HCT116 (cell line): ENCODE data around the gene PDE4B. TPM values are rescaled to one million over a fixed set of nuclear protein-coding genes. Genes with fewer than 3 reads are reported as not detected.

Experiments
- ATAC-seq: fragments of 200-7000 bp; cut with Tn5 transposase; 2 replicates; pipeline ENCODE4 v1.9.1; 2020; ENCODE audit warnings: mild to moderate bottlenecking, moderate library complexity
- BruUV-seq: library from RNA; stranded (reverse); fragments of 400-500 nt; replicated peaks from 2 replicates; lab custom pipeline; 2021; lab: Mats Ljungman, UMichigan
- CTCF ChIA-PET: fragments of 300-600 bp; sonication (Branson Sonifier 250); formaldehyde crosslinking; loops from one replicate; lab custom pipeline; 2021; ENCODE audit warnings: antibody characterized with exemption; lab: Charles Lee
- POLR2A ChIA-PET: fragments of 300-600, 350-600 bp; sonication (Branson Sonifier 250); formaldehyde crosslinking; loops from one replicate; lab custom pipeline; 2021; ENCODE audit warnings: antibody characterized with exemption; lab: Charles Lee
- RAD21 ChIA-PET, 2 experiments: fragments of 300-600 bp; sonication (Branson Sonifier 250); formaldehyde crosslinking; loops; one replicate each; lab custom pipeline; 2023; ENCODE audit warnings: low total read pairs in 2 of 2; ENCODE audit not compliant: uncharacterized antibody in 2 of 2, unreplicated experiment in 2 of 2, low non-redundant PET in 1 of 2; lab: Charles Lee
- DNase-seq: peaks from one replicate; pipeline ENCODE4 v3.0.0-alpha.2; 2010; ENCODE audit warnings: low read depth, low spot score
- H2AFZ ChIP-seq: fragments of 200-600 bp; shearing (Covaris generic), sonication (generic); 2 replicates; pipeline ENCODE4 v1.6.1; 2017; ENCODE audit warnings: low read depth, mixed run types, mixed read lengths, antibody characterized with exemption, low read length; ENCODE audit not compliant: poor library complexity, severe bottlenecking
- H3K27ac ChIP-seq: 2 replicates; pipeline ENCODE4 v1.5.1; 2012; ENCODE audit warnings: low read depth, low read length
- H3K27me3 ChIP-seq: fragments of 200-600 bp; sonication (generic); 2 replicates; pipeline ENCODE4 v1.6.1; 2016; ENCODE audit warnings: mixed run types, low read length, mixed read lengths; ENCODE audit not compliant: insufficient read depth
- H3K36me3 ChIP-seq, 2 experiments: fragments of 200-500 bp in 1 of 2; fragments of 200-600 bp in 1 of 2; sonication (Bioruptor generic) in 1 of 2; sonication (generic) in 1 of 2; 2 replicates each; pipeline versions ENCODE4 v1.5.1 to v1.6.1; 2014 to 2016; ENCODE audit warnings: low read length in 2 of 2, inconsistent platforms in 1 of 2, mixed read lengths in 1 of 2, mixed run types in 1 of 2; ENCODE audit not compliant: insufficient read depth in 2 of 2, control insufficient read depth in 1 of 2
- H3K4me1 ChIP-seq, 2 experiments: fragments of 200-600 bp in 1 of 2; sonication (generic) in 1 of 2; 2 replicates each; pipeline versions ENCODE4 v1.5.1 to v1.6.1; 2012 to 2017; ENCODE audit warnings: low read length in 2 of 2, inconsistent platforms in 1 of 2, mild to moderate bottlenecking in 1 of 2, mixed read lengths in 1 of 2, mixed run types in 1 of 2, moderate library complexity in 1 of 2; ENCODE audit not compliant: insufficient read depth in 2 of 2, control insufficient read depth in 1 of 2
- H3K4me2 ChIP-seq: fragments of 200-600 bp; sonication (generic); 2 replicates; pipeline ENCODE4 v1.6.1; 2017; ENCODE audit warnings: mixed run types, low read length, mixed read lengths
- H3K4me3 ChIP-seq, 2 experiments: fragments of 200-600 bp in 1 of 2; sonication (generic) in 1 of 2; replicated peaks in 1 of 2; 2 replicates each; pipeline ENCODE4 v1.5.1; 2011 to 2016; ENCODE audit warnings: low read length in 2 of 2, control low read depth in 1 of 2, low read depth in 1 of 2, mild to moderate bottlenecking in 1 of 2, mixed read lengths in 1 of 2, mixed run types in 1 of 2
- H3K79me2 ChIP-seq: fragments of 200-600 bp; sonication (generic); 2 replicates; pipeline ENCODE4 v1.6.1; 2017; ENCODE audit warnings: mild to moderate bottlenecking, mixed run types, low read length, moderate library complexity, mixed read lengths; ENCODE audit not compliant: insufficient read depth
- H3K9ac ChIP-seq: fragments of 200-600 bp; sonication (generic); 2 replicates; pipeline ENCODE4 v1.6.1; 2016; ENCODE audit warnings: low read length, mixed read lengths
- H3K9me2 ChIP-seq: fragments of 200-600 bp; sonication (generic), shearing (Covaris generic); 2 replicates; pipeline ENCODE4 v1.6.1; 2017; ENCODE audit warnings: mixed run types, mild to moderate bottlenecking, moderate library complexity; ENCODE audit not compliant: insufficient read depth
- H3K9me3 ChIP-seq, 2 experiments: fragments of 200-500 bp in 1 of 2; fragments of 200-600 bp in 1 of 2; sonication (Bioruptor generic) in 1 of 2; sonication (generic) in 1 of 2; 2 replicates each; pipeline ENCODE4 v1.6.1; 2014 to 2017; ENCODE audit warnings: low read length in 2 of 2, mixed read lengths in 2 of 2, inconsistent platforms in 1 of 2, low read depth in 1 of 2, mild to moderate bottlenecking in 1 of 2, mixed run types in 1 of 2, moderate library complexity in 1 of 2; ENCODE audit not compliant: control insufficient read depth in 1 of 2, insufficient read depth in 1 of 2
- H4K20me1 ChIP-seq: fragments of 200-600 bp; sonication (generic), shearing (Covaris generic); 2 replicates; pipeline ENCODE4 v1.6.1; 2017; ENCODE audit warnings: mixed run types, mild to moderate bottlenecking, moderate library complexity; ENCODE audit not compliant: insufficient read depth
- ATF3 ChIP-seq: IDR thresholded peaks from 2 replicates; pipeline ENCODE4 v1.6.1; 2012
- CBX3 ChIP-seq: IDR thresholded peaks from 2 replicates; pipeline ENCODE4 v1.6.1; 2012; ENCODE audit warnings: low read depth
- CEBPB ChIP-seq: IDR thresholded peaks from 2 replicates; pipeline ENCODE4 v1.6.1; 2012; ENCODE audit warnings: low read depth
- EGR1 ChIP-seq: IDR thresholded peaks from 2 replicates; pipeline ENCODE4 v1.6.1; 2012; ENCODE audit warnings: low read depth
- EZH2 ChIP-seq: fragments of 200-600 bp; sonication (generic); IDR thresholded peaks from 2 replicates; pipeline ENCODE4 v1.6.1; 2017; ENCODE audit warnings: antibody characterized with exemption, mixed run types
- EZH2phosphoT487 ChIP-seq: fragments of 200-600 bp; IDR thresholded peaks from 2 replicates; pipeline ENCODE4 v1.6.1; 2018; ENCODE audit warnings: antibody characterized with exemption, borderline replicate concordance
- JUND ChIP-seq: IDR thresholded peaks from 2 replicates; pipeline ENCODE4 v1.6.1; 2012
- MAX ChIP-seq: IDR thresholded peaks from 2 replicates; pipeline ENCODE4 v1.6.1; 2012
- POLR2A ChIP-seq: IDR thresholded peaks from 2 replicates; pipeline ENCODE4 v1.7.0; 2011; ENCODE audit warnings: borderline replicate concordance; ENCODE audit not compliant: insufficient read depth, insufficient read length; ENCODE audit errors: extremely low read depth
- RAD21 ChIP-seq: IDR thresholded peaks from 2 replicates; pipeline ENCODE4 v1.6.1; 2012; ENCODE audit warnings: low read depth, mild to moderate bottlenecking
- REST ChIP-seq: IDR thresholded peaks from 2 replicates; pipeline ENCODE4 v1.6.1; 2012; ENCODE audit warnings: low read depth
- SP1 ChIP-seq: IDR thresholded peaks from 2 replicates; pipeline ENCODE4 v1.6.1; 2012; ENCODE audit warnings: low read depth
- SRF ChIP-seq: IDR thresholded peaks from 2 replicates; pipeline ENCODE4 v1.6.1; 2012; ENCODE audit warnings: low read depth
- TCF7L2 ChIP-seq: IDR thresholded peaks from 2 replicates; pipeline ENCODE4 v1.7.0; 2011; ENCODE audit warnings: borderline replicate concordance, inconsistent platforms; ENCODE audit not compliant: insufficient read depth, insufficient read length; ENCODE audit errors: extremely low read depth
- YY1 ChIP-seq: IDR thresholded peaks from 2 replicates; pipeline ENCODE4 v1.6.1; 2011; ENCODE audit warnings: low read length, low read depth, moderate library complexity, mild to moderate bottlenecking; ENCODE audit not compliant: insufficient replicate concordance; ENCODE audit errors: extremely low read depth
- ZFX ChIP-seq: fragments of 450-650 bp; IDR thresholded peaks from 2 replicates; pipeline ENCODE4 v1.6.1; 2017
- ZNF274 ChIP-seq: fragments of 200-500 bp; sonication (Bioruptor generic); IDR thresholded peaks from 2 replicates; pipeline ENCODE4 v1.6.1; 2014; ENCODE audit warnings: mild to moderate bottlenecking, low read depth, low read length, inconsistent platforms
- intact Hi-C: fragments of 100-400 bp; cut with micrococcal nuclease; formaldehyde crosslinking; loops from 2 replicates; pipeline ENCODE4 v1.10.0; 2022
- total RNA-seq: library from RNA; stranded (reverse); gene quantifications from one replicate; pipeline ENCODE4 v1.2.1, GENCODE V29; 2021; ENCODE audit not compliant: unreplicated experiment

Gene PDE4B
- total RNA-seq, 1 experiment from 2014 or later, result 76.9 TPM

GRCh38 chr1:66206563-66207144 lies 414.0 kb downstream of the PDE4B start:
- no peaks in the 10 kb centered on the region for H3K4me1 ChIP-seq
- no TSS peak for BruUV-seq
- H4K20me1 ChIP-seq, result no peaks in the 10 kb centered on the region
- no peaks in the 10 kb centered on the region for H3K9me2 ChIP-seq
- ChIA-PET POLR2A (no interaction called here), CTCF (no interaction called here), RAD21 (no interaction called here)
- no peak overlapping the region for H3K4me2 ChIP-seq
- TF ChIP-seq ZFX (no peak), SP1 (no peak), YY1 (no peak), EZH2phosphoT487 (no peak), CEBPB (no peak), ZNF274 (no peak), EZH2 (no peak), REST (no peak), RAD21 (no peak), POLR2A (no peak), MAX (no peak), TCF7L2 (no peak), EGR1 (no peak), JUND (no peak), ATF3 (no peak), SRF (no peak), CBX3 (no peak)
- H2AFZ ChIP-seq, result no peak overlapping the region
- DNase-seq (no peak), ATAC-seq (no peak)
- intact Hi-C loops, result no loop called here
- no peaks in the 10 kb centered on the region for H3K36me3 ChIP-seq
- no peak overlapping the region for H3K27ac ChIP-seq
- H3K9ac ChIP-seq, result no peak overlapping the region
- no peaks in the 10 kb centered on the region for H3K9me3 ChIP-seq
- no peak overlapping the region for H3K4me3 ChIP-seq
- no peaks in the 10 kb centered on the region for H3K27me3 ChIP-seq
- no peaks in the 10 kb centered on the region for H3K79me2 ChIP-seq
